ENCODE measurements around the gene BCAS3.
"Not testable (repeated sequence)": the region's sequence is repeated elsewhere in the genome, so short reads cannot be mapped to it uniquely, and the experiment has no call there.

BCAS3 gene

GRCh38 chr17:60804831-60805230 is 127.2 kb downstream of the BCAS3 start:
- DNase-seq, result no peak

GRCh38 chr17:60809421-60809820 is 131.8 kb downstream of the BCAS3 start:
- DNase-seq, result no peak

- not testable (repeated sequence) for DNase-seq
Measured at GRCh38 chr17:60814941-60815340, 137.3 kb downstream of the BCAS3 start.

- DNase-seq, result peak; percentile 27
Measured at GRCh38 chr17:60817192-60817591, 139.5 kb downstream of the BCAS3 start.

GRCh38 chr17:60819447-60820130 is 141.9 kb downstream of the BCAS3 start:
- peak; percentile 60 for DNase-seq

- DNase-seq, result no peak
Measured at GRCh38 chr17:60823515-60823914, 145.9 kb downstream of the BCAS3 start.

- no peak for DNase-seq
Measured at GRCh38 chr17:60825351-60825750, 147.7 kb downstream of the BCAS3 start.

GRCh38 chr17:60827943-60828342 is 150.3 kb downstream of the BCAS3 start:
- DNase-seq, result no peak

- DNase-seq, result no peak
Measured at GRCh38 chr17:60832151-60832585, 154.5 kb downstream of the BCAS3 start.

- DNase-seq, result no peak
Measured at GRCh38 chr17:60832631-60833030, 155.0 kb downstream of the BCAS3 start.

GRCh38 chr17:60840456-60840855 is 162.8 kb downstream of the BCAS3 start:
- DNase-seq, result no peak

GRCh38 chr17:60845012-60845411 is 167.4 kb downstream of the BCAS3 start:
- DNase-seq, result no peak

GRCh38 chr17:60846175-60846574 is 168.5 kb downstream of the BCAS3 start:
- peak; percentile 25 for DNase-seq

- no peak for DNase-seq
Measured at GRCh38 chr17:60851181-60851580, 173.5 kb downstream of the BCAS3 start.

GRCh38 chr17:60857556-60858080 is 180.0 kb downstream of the BCAS3 start:
- DNase-seq, result no peak

GRCh38 chr17:60862482-60862881 is 184.8 kb downstream of the BCAS3 start:
- DNase-seq, result no peak

GRCh38 chr17:60863892-60864707 is 186.4 kb downstream of the BCAS3 start:
- DNase-seq, result peak; percentile 76

GRCh38 chr17:60864708-60865005 is 187.0 kb downstream of the BCAS3 start:
- no peak for DNase-seq

- DNase-seq, result no peak
Measured at GRCh38 chr17:60874772-60875171, 197.1 kb downstream of the BCAS3 start.

- not testable (repeated sequence) for DNase-seq
Measured at GRCh38 chr17:60886731-60887613, 209.3 kb downstream of the BCAS3 start.

- DNase-seq, result peak; percentile 41
Measured at GRCh38 chr17:60887614-60888028, 210.0 kb downstream of the BCAS3 start.

GRCh38 chr17:60888812-60889709 is 211.4 kb downstream of the BCAS3 start:
- DNase-seq, result no peak

All from OCI-M1 (cell line).